ENCODE results near the gene CA4.
"Not testable (repeated sequence)": the region's sequence is repeated elsewhere in the genome, so short reads cannot be mapped to it uniquely, and the experiment has no call there.

- TF ChIP-seq, protein P1, sequence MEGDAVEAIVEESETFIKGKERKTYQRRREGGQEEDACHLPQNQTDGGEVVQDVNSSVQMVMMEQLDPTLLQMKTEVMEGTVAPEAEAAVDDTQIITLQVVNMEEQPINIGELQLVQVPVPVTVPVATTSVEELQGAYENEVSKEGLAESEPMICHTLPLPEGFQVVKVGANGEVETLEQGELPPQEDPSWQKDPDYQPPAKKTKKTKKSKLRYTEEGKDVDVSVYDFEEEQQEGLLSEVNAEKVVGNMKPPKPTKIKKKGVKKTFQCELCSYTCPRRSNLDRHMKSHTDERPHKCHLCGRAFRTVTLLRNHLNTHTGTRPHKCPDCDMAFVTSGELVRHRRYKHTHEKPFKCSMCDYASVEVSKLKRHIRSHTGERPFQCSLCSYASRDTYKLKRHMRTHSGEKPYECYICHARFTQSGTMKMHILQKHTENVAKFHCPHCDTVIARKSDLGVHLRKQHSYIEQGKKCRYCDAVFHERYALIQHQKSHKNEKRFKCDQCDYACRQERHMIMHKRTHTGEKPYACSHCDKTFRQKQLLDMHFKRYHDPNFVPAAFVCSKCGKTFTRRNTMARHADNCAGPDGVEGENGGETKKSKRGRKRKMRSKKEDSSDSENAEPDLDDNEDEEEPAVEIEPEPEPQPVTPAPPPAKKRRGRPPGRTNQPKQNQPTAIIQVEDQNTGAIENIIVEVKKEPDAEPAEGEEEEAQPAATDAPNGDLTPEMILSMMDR (IDR thresholded peaks at IDR 0.05): not testable (repeated sequence)
- TF ChIP-seq EZH2 (IDR thresholded peaks at IDR 0.05; ENCODE audit: borderline replicate concordance, insufficient read depth, low read depth, low read length, poor library complexity, severe bottlenecking): not testable (repeated sequence)
Measured at GRCh38 chr17:60193032-60193431, 43.3 kb downstream of the CA4 start.
